GM18498 (cell line): ENCODE data around the gene PTGES3.

ENCODE experiments used
- ATAC-seq: cut with Tn5 transposase; IDR thresholded peaks from one replicate; pipeline ENCODE4 v1.9.1; 2021; ENCODE audit warnings: mild to moderate bottlenecking, moderate library complexity; ENCODE audit not compliant: unreplicated experiment

The PTGES3 gene

DNA sequence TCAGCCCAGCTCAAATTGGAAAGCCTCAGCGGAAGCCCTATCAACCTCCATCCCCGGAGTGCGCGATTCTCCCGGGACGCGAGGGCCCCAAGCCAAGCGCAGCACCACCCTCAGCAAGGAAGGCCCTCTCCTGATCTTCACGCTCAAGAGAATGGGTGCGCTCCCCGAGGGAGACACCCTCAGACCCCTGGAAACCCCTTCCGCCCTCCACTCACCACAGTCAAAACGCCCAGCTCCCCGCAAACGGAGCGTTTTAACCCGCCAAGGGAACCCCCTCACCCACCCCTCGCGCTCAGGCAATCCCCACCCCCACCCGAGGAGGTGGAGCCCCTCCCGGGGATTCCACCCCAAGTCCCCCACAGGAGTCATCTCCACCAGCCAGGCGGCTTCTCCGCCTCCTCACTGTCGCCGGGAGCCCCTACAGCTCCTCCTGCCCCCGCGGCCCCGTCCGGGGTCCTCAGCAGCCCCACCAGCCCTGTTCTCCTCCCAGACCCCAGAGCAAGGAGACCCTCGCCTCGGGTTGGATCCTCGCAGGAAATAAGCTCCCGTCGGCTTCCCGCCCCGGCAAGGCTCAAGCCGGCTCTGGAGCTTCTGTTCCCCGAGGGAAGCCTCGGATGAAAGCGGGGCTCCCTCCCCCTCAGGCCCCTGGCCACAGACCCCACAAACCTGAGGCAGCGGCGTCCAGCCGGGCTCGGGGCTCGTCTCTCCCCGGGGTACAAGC lies 58.5 kb downstream of the PTGES3 start:
- no peak for ATAC-seq

DNA sequence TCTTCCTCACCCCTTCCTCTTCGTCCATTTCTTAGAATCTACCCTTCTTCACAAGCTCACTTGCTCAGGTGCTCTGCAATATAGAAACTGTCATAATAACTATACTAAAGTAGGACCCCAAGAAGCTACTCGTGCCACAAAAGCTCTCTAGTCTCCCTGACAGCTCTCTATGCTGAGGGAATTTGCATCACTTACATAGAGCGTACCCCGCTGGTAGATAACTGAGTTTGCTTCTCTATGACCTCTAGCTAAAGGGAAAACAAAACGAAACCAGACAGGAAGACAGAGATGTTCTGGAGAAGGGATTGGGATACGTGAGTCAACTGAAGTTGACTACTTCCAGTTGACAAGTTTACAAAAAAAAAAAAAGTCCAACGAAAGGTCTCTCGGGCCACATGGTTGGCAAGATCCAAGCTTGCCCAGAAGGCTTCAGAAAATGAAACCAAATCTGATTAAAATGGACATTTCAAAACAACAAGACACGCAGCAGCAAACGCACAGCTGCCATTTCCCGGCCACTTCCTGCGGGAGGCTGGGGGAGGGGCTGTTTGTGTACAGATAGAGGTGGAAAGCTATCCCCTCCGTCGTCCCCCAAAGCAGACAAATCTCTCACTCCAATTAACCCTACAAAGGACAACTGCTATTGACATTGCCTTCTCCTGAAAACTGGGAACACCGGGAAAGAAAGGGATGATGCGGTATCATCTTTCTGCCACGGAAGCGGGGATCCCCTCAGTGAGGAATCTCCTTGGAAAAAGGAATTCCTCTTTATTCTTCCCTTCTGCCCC lies 59.2 kb downstream of the PTGES3 start:
- ATAC-seq: no peak

DNA sequence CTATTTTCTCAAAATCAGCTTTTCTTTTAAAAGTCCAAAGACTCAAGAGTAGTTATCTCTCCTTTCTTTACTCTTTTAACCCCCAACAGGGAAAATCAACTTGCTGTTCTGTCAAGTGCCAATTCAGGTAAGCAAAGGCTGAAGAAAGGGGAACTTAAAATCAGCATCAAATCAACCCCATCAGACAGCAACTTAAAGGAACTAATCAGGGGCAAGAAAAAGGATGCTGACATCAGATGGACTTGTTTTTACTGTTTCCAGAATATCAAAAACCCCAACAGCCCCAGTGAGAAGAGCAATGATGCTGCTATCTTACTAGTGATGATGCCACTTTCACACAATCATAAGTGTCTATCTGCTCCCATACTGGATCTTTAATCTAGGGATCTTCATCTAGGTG lies 61.4 kb downstream of the PTGES3 start:
- ATAC-seq: no peak

DNA sequence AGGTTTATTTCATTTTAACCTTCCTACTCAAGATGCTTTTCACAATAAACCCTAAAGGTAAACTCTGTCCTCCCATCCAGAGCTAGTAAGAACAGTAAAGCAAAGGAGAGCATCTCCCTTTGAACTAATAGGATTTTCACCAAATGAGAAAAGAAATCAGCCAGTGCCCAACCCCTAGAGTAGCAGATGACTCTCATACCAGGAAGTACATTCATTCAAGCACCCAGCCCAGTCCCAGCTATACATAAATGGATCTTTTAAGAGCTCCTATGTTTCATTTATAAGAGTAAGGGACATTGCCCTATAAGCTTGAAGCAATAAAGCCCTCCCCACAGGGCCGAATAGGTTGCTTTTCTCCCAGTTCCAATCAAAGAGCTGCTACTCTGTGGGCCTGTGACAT lies 65.5 kb downstream of the PTGES3 start:
- no peak for ATAC-seq

DNA sequence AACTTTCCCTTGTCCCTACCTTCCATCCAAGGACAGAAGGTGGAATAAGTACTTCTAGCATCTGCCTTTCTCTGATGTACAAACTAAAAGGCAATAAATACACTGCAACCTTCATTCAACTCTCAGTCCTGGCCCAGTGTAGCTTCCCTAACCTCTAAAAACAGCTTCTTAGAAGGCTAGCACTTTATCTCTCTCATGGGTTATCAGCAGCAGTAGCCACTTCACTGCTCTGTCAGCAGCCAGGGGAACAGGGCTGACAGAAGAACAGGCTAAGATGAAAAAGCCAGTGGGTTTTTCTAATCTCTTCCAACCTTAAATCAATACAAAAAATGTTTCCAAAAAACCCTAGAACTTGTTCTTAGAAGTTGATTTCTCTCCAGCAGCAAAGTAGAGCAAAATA lies 71.2 kb downstream of the PTGES3 start:
- ATAC-seq: no peak

DNA sequence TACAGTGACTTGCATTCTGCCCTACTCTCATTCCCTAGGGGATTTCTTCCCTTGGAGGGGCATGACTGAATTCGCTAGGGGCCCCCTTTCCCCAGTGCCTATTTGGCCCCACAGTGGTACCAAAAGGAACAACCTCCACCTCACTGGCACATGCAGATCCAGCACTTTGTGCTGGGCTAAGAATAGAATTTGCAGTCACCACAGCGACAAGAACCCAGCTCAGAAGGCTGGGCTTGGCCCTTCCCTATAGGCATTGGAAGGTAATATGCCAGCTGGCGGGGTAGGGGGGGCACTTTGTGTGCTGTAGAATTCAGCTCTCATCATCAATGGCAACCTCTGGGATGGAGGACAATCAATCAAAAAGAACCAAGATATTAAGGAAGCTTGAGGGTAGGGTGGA lies 71.8 kb downstream of the PTGES3 start:
- no peak for ATAC-seq

DNA sequence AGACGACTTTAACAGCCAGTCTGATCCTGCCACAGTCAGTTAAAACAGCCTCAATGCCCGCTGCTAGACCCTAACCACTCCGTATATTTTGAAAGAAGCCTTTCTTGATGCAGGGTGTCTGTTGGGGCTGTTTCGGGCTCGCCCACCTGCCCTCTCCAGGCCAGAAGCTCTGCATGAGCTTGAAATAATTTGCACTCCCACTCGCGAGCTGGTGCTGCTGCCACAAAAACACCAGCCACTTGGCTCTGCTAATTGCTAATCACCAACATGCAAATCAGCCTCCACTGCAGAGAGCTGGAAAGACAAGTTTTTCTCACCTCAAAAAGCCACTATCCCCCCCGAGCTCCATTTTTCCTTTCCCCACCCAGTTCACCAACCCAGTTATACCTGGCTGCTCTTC lies 73.5 kb downstream of the PTGES3 start:
- no peak for ATAC-seq
